ENCODE data around the gene PINK1.
A peak's percentile ranks its signal among the peaks of the same experiment; 100 is the strongest.

Gene PINK1

DNA sequence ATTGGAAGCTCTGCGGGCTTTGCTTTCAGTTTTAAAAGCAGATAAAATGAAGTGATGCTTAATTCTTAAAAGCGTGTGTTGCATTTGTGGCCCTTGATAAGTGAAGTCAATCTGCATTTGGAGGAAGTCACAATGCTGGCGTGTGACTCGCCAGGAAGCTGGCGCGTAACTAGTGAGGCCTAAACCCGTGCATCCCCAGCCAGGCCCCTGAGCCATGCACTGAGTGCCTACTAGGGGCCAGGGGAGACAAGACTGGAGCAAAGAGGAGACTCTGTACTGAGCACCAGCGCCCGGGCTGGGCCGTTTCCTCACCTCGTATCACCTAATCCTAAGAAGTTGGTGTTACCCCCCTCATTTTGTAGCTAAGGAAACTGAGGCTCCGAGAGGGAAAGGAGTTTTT, 32.5 kb downstream of the PINK1 start:
- Histone ChIP-seq H3K27me3 (ENCODE audit: control insufficient read depth, low read length) (no peaks in the 10 kb centered on the region), H3K9me3 (ENCODE audit: control insufficient read depth, insufficient read depth, low read length) (0 out of 2 replicates have a peak, but pooled peaks cover 2% of the 10 kb centered on the region), H3K36me3 (ENCODE audit: control insufficient read depth, low read length) (peaks cover 4% of the 10 kb centered on the region), H4K20me1 (ENCODE audit: control insufficient read depth, insufficient read depth, low read depth, low read length) (no peaks in the 10 kb centered on the region), H3K4me2 (ENCODE audit: low read length) (no peak overlapping the region), H3K4me3 (ENCODE audit: low read length) (no peak overlapping the region), H3K4me1 (ENCODE audit: control insufficient read depth, low read length) (peaks cover 24% of the 10 kb centered on the region), H3K79me2 (ENCODE audit: control insufficient read depth, low read length) (peaks cover 9% of the 10 kb centered on the region), H3F3A (ENCODE audit: control insufficient read depth, insufficient read depth) (no peaks in the 10 kb centered on the region), H3K27ac (ENCODE audit: low read depth, low read length) (no peak overlapping the region), H3K9me2 (replicated peaks; ENCODE audit: control insufficient read depth, low read length) (no peaks in the 10 kb centered on the region)
- no peak for TF ChIP-seq EZH2phosphoT487 (IDR thresholded peaks at IDR 0.05; ENCODE audit: borderline replicate concordance, low read length)
- TF ChIP-seq, protein P1, sequence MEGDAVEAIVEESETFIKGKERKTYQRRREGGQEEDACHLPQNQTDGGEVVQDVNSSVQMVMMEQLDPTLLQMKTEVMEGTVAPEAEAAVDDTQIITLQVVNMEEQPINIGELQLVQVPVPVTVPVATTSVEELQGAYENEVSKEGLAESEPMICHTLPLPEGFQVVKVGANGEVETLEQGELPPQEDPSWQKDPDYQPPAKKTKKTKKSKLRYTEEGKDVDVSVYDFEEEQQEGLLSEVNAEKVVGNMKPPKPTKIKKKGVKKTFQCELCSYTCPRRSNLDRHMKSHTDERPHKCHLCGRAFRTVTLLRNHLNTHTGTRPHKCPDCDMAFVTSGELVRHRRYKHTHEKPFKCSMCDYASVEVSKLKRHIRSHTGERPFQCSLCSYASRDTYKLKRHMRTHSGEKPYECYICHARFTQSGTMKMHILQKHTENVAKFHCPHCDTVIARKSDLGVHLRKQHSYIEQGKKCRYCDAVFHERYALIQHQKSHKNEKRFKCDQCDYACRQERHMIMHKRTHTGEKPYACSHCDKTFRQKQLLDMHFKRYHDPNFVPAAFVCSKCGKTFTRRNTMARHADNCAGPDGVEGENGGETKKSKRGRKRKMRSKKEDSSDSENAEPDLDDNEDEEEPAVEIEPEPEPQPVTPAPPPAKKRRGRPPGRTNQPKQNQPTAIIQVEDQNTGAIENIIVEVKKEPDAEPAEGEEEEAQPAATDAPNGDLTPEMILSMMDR (IDR thresholded peaks at IDR 0.05; ENCODE audit: low read depth, low read length, poor library complexity, severe bottlenecking) = no peak

DNA sequence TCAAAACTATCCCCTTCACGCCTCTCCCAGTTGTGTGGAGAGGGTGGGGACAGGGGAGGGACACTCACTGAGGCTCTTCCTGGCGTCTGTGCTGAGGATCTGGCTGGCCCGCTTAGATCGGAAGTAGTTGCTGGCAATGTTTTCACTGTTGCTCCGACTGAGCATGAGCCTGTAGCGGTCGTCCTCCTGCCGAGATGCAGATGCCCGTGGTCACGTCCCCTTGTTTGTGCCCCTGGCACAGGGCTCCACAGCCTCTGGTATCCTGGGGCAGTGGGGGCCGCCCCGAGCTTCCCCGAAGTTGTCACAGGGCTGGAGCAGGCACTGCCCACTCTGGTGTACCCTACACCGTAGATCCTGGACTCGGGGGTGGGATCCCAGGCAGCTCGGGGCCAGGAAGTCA, 32.9 kb downstream of the PINK1 start:
- Histone ChIP-seq H3K27me3 (ENCODE audit: control insufficient read depth, low read length) (no peaks in the 10 kb centered on the region), H3F3A (ENCODE audit: control insufficient read depth, insufficient read depth) (no peaks in the 10 kb centered on the region), H3K4me1 (ENCODE audit: control insufficient read depth, low read length) (peaks cover 24% of the 10 kb centered on the region), H3K4me2 (ENCODE audit: low read length) (no peak overlapping the region), H3K4me3 (ENCODE audit: low read length) (no peak overlapping the region), H4K20me1 (ENCODE audit: control insufficient read depth, insufficient read depth, low read depth, low read length) (no peaks in the 10 kb centered on the region), H3K36me3 (ENCODE audit: control insufficient read depth, low read length) (no peaks in the 10 kb centered on the region), H3K9me3 (ENCODE audit: control insufficient read depth, insufficient read depth, low read length) (0 out of 2 replicates have a peak, but pooled peaks cover 2% of the 10 kb centered on the region), H3K27ac (ENCODE audit: low read depth, low read length) (no peak overlapping the region), H3K9me2 (replicated peaks; ENCODE audit: control insufficient read depth, low read length) (no peaks in the 10 kb centered on the region), H3K79me2 (ENCODE audit: control insufficient read depth, low read length) (peaks cover 5% of the 10 kb centered on the region)
- no peak for TF ChIP-seq EZH2phosphoT487 (IDR thresholded peaks at IDR 0.05; ENCODE audit: borderline replicate concordance, low read length)
- TF ChIP-seq, protein P1 (IDR thresholded peaks at IDR 0.05; ENCODE audit: low read depth, low read length, poor library complexity, severe bottlenecking) = no peak

DNA sequence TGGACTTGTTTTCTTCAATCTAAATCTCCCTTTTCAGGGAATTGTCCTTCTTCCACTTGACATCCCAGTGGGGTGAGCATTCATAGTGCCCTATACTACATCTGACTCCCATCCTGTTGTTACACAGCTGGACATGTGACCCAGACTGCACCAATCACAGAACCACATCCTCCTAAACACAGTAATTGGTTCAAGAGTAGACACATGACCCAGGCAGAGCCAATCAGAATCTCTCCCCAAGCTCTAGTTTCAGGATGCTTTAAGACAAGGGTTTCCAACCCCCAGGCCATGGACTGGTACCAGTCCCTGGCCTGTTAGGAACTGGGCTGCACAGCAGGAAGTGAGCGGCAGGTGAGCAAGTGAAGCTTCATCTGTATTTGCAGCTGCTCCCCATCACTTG, 33.5 kb downstream of the PINK1 start:
- 0 out of 2 replicates have a peak, but pooled peaks cover 2% of the 10 kb centered on the region for H3K9me3 ChIP-seq (ENCODE audit: control insufficient read depth, insufficient read depth, low read length)
- H3K4me2 ChIP-seq (ENCODE audit: low read length) = peak overlapping the region; percentile 38; the same call in 1 of the 2 replicates
- no peaks in the 10 kb centered on the region for H3K36me3 ChIP-seq (ENCODE audit: control insufficient read depth, low read length)
- no peaks in the 10 kb centered on the region for H3K27me3 ChIP-seq (ENCODE audit: control insufficient read depth, low read length)
- H3K27ac ChIP-seq (ENCODE audit: low read depth, low read length) = no peak overlapping the region
- peaks cover 3% of the 10 kb centered on the region for H3K79me2 ChIP-seq (ENCODE audit: control insufficient read depth, low read length)
- no peaks in the 10 kb centered on the region for H3F3A ChIP-seq (ENCODE audit: control insufficient read depth, insufficient read depth)
- peaks cover 24% of the 10 kb centered on the region for H3K4me1 ChIP-seq (ENCODE audit: control insufficient read depth, low read length)
- H3K9me2 ChIP-seq (replicated peaks; ENCODE audit: control insufficient read depth, low read length) = no peaks in the 10 kb centered on the region
- H4K20me1 ChIP-seq (ENCODE audit: control insufficient read depth, insufficient read depth, low read depth, low read length) = no peaks in the 10 kb centered on the region
- no peak for TF ChIP-seq EZH2phosphoT487 (IDR thresholded peaks at IDR 0.05; ENCODE audit: borderline replicate concordance, low read length)
- TF ChIP-seq, protein P1 (IDR thresholded peaks at IDR 0.05; ENCODE audit: low read depth, low read length, poor library complexity, severe bottlenecking) = no peak
- H3K4me3 ChIP-seq (ENCODE audit: low read length) = peak overlapping the region; percentile 34

Measured in DOHH2 (cell line).